HUES48 (cell line): Measurements from ENCODE around the gene CNTN3.

Source experiments
- H3K27ac ChIP-seq: one replicate; pipeline ENCODE4 v1.7.0; 2013; ENCODE audit warnings: low read depth, low read length, inconsistent platforms
- H3K27me3 ChIP-seq: 2 replicates; pipeline ENCODE4 v1.6.1; 2013; ENCODE audit warnings: mild to moderate bottlenecking, low read length; ENCODE audit not compliant: control insufficient read depth, insufficient read depth
- H3K36me3 ChIP-seq: 2 replicates; pipeline ENCODE4 v1.6.1; 2013; ENCODE audit warnings: low read length; ENCODE audit not compliant: control insufficient read depth, insufficient read depth
- H3K4me1 ChIP-seq: 2 replicates; pipeline ENCODE4 v1.6.1; 2013; ENCODE audit warnings: mild to moderate bottlenecking, low read length; ENCODE audit not compliant: control insufficient read depth, insufficient read depth
- H3K4me3 ChIP-seq: 2 replicates; pipeline ENCODE4 v1.5.1; 2013; ENCODE audit warnings: mild to moderate bottlenecking, low read depth, low read length
- H3K9ac ChIP-seq: 2 replicates; pipeline ENCODE4 v1.6.1; 2013; ENCODE audit warnings: mild to moderate bottlenecking, low read depth, low read length, moderate library complexity
- H3K9me3 ChIP-seq: 2 replicates; pipeline ENCODE4 v1.6.1; 2013; ENCODE audit warnings: low read length; ENCODE audit not compliant: control insufficient read depth, insufficient read depth

Gene CNTN3

GRCh38 chr3:74590620-74591262, 23.7 kb downstream of the CNTN3 start:
- no peaks in the 10 kb centered on the region for H3K27me3 ChIP-seq
- no peaks in the 10 kb centered on the region for H3K36me3 ChIP-seq
- H3K4me3 ChIP-seq: no peak overlapping the region
- H3K9ac ChIP-seq: no peak overlapping the region
- no peaks in the 10 kb centered on the region for H3K4me1 ChIP-seq
- H3K27ac ChIP-seq: no peak overlapping the region
- no peaks in the 10 kb centered on the region for H3K9me3 ChIP-seq

GRCh38 chr3:74584782-74585181, 29.7 kb downstream of the CNTN3 start:
- Histone ChIP-seq H3K36me3 (no peaks in the 10 kb centered on the region), H3K4me1 (no peaks in the 10 kb centered on the region), H3K9ac (no peak overlapping the region), H3K27ac (no peak overlapping the region), H3K9me3 (no peaks in the 10 kb centered on the region), H3K27me3 (no peaks in the 10 kb centered on the region), H3K4me3 (no peak overlapping the region)

- Histone ChIP-seq H3K27ac (no peak overlapping the region), H3K4me3 (no peak overlapping the region), H3K36me3 (no peaks in the 10 kb centered on the region), H3K27me3 (no peaks in the 10 kb centered on the region), H3K9ac (no peak overlapping the region), H3K9me3 (no peaks in the 10 kb centered on the region), H3K4me1 (no peaks in the 10 kb centered on the region)
Observed at GRCh38 chr3:74582982-74583381, 31.5 kb downstream of the CNTN3 start.

- Histone ChIP-seq H3K27me3 (no peaks in the 10 kb centered on the region), H3K4me3 (no peak overlapping the region)
Observed at GRCh38 chr3:74575857-74576256, 38.6 kb downstream of the CNTN3 start.

GRCh38 chr3:74571118-74571517, 43.3 kb downstream of the CNTN3 start:
- H3K9ac ChIP-seq: no peak overlapping the region
- no peaks in the 10 kb centered on the region for H3K27me3 ChIP-seq
- no peaks in the 10 kb centered on the region for H3K9me3 ChIP-seq
- H3K4me3 ChIP-seq: no peak overlapping the region
- H3K36me3 ChIP-seq: no peaks in the 10 kb centered on the region
- no peaks in the 10 kb centered on the region for H3K4me1 ChIP-seq
- no peak overlapping the region for H3K27ac ChIP-seq

More at GRCh38 chr3:74575857-74576256, 38.6 kb downstream of the CNTN3 start:
- no peak overlapping the region for H3K9ac ChIP-seq
- H3K36me3 ChIP-seq: no peaks in the 10 kb centered on the region
- H3K9me3 ChIP-seq: no peaks in the 10 kb centered on the region
- no peaks in the 10 kb centered on the region for H3K4me1 ChIP-seq
- H3K27ac ChIP-seq: no peak overlapping the region
